HepG2 (cell line): Measurements from ENCODE around the gene TMEM256. TPM values are rescaled to one million over a fixed set of nuclear protein-coding genes. Genes with fewer than 3 reads are reported as not detected.

Experiments used
- BCL6 ChIP-seq: IDR thresholded peaks from 2 replicates; pipeline ENCODE4 v1.6.1; 2016; ENCODE audit warnings: missing genetic modification reagents, missing compliant biosample characterization
- CBX2 ChIP-seq, 2 experiments: fragments of 200-600 bp in 1 of 2; sonication (generic); formaldehyde crosslinking in 1 of 2; IDR thresholded peaks; 2 replicates each; pipeline versions ENCODE4 v1.7.0 to v1.8.1; 2018 to 2022; ENCODE audit warnings: low read depth in 2 of 2, low read length in 1 of 2, mild to moderate bottlenecking in 1 of 2, missing genetic modification reagents in 1 of 2
- DNMT3B ChIP-seq: conservative IDR thresholded peaks from 2 replicates; pipeline ENCODE4 v1.6.1; 2016; ENCODE audit warnings: missing biosample characterization, control low read depth
- HMG20A ChIP-seq: IDR thresholded peaks from 2 replicates; pipeline ENCODE4 v1.6.1; 2016; ENCODE audit warnings: borderline replicate concordance
- HNF4A ChIP-seq: sonication (generic); formaldehyde crosslinking; IDR thresholded peaks from 2 replicates; pipeline ENCODE4 v1.4.0; 2020; ENCODE audit warnings: missing genetic modification reagents
- KAT8 ChIP-seq: IDR thresholded peaks from 2 replicates; pipeline ENCODE4 v1.6.1; 2016; ENCODE audit warnings: missing genetic modification reagents, missing compliant biosample characterization
- NFYB ChIP-seq: sonication (generic); formaldehyde crosslinking; IDR thresholded peaks from 2 replicates; pipeline ENCODE4 v1.4.0; 2020; ENCODE audit warnings: missing genetic modification reagents
- POLR2A ChIP-seq, 2 experiments: IDR thresholded peaks; 2 replicates each; pipeline ENCODE4 v1.6.1; 2011; ENCODE audit warnings: low read depth in 2 of 2, low read length in 2 of 2, mild to moderate bottlenecking in 1 of 2, moderate library complexity in 1 of 2; ENCODE audit not compliant: insufficient read depth in 1 of 2
- RFX5 ChIP-seq: IDR thresholded peaks from 2 replicates; pipeline ENCODE4 v1.6.1; 2011; ENCODE audit warnings: low read depth, low read length, improper control_type of control experiment
- SNAI1 ChIP-seq: sonication (generic); formaldehyde crosslinking; IDR thresholded peaks from 2 replicates; pipeline ENCODE4 v1.5.0; 2020; ENCODE audit warnings: mild to moderate bottlenecking, missing genetic modification reagents, borderline replicate concordance
- SNAPC2 ChIP-seq: sonication (generic); formaldehyde crosslinking; IDR thresholded peaks from 2 replicates; pipeline ENCODE4 v1.8.1; 2022; ENCODE audit warnings: mild to moderate bottlenecking, missing genetic modification reagents
- SYNCRIP ChIP-seq: fragments of 200-400 bp; formaldehyde crosslinking; IDR thresholded peaks from 2 replicates; pipeline ENCODE4 v1.6.1; 2018; ENCODE audit warnings: mild to moderate bottlenecking, low read depth, low read length; ENCODE audit not compliant: insufficient read depth
- U2AF2 ChIP-seq: fragments of 200-400 bp; formaldehyde crosslinking; IDR thresholded peaks from 2 replicates; pipeline ENCODE4 v1.6.1; 2017; ENCODE audit warnings: low read depth, mild to moderate bottlenecking, low read length
- WIZ ChIP-seq: sonication (generic); formaldehyde crosslinking; IDR thresholded peaks from 2 replicates; pipeline ENCODE4 v1.5.1; 2020; ENCODE audit warnings: mild to moderate bottlenecking, missing genetic modification reagents
- ZBTB7A ChIP-seq: sonication (generic); formaldehyde crosslinking; IDR thresholded peaks from 2 replicates; pipeline ENCODE4 v1.8.0; 2022; ENCODE audit warnings: mild to moderate bottlenecking, missing genetic modification reagents
- ZNF232 ChIP-seq: sonication (generic); formaldehyde crosslinking; IDR thresholded peaks from 2 replicates; pipeline ENCODE4 v1.4.0; 2020; ENCODE audit warnings: missing genetic modification reagents, borderline replicate concordance
- ZNF282 ChIP-seq: fragments of 450-650 bp; IDR thresholded peaks from 2 replicates; pipeline ENCODE4 v1.6.1; 2018; ENCODE audit not compliant: partially characterized antibody
- ZNF430 ChIP-seq: sonication (generic); formaldehyde crosslinking; IDR thresholded peaks from 2 replicates; pipeline ENCODE4 v1.9.0; 2021; ENCODE audit warnings: mild to moderate bottlenecking, missing genetic modification reagents
- ZNF432 ChIP-seq: sonication (generic); formaldehyde crosslinking; IDR thresholded peaks from 2 replicates; pipeline ENCODE4 v1.5.0; 2020; ENCODE audit warnings: missing genetic modification reagents, mild to moderate bottlenecking, borderline replicate concordance
- ZNF460 ChIP-seq: sonication (generic); formaldehyde crosslinking; IDR thresholded peaks from 2 replicates; pipeline ENCODE4 v1.5.1; 2020; ENCODE audit warnings: missing genetic modification reagents, mild to moderate bottlenecking, borderline replicate concordance
- ZNF547 ChIP-seq: sonication (generic); formaldehyde crosslinking; IDR thresholded peaks from 2 replicates; pipeline ENCODE4 v1.5.1; 2020; ENCODE audit warnings: mild to moderate bottlenecking, missing genetic modification reagents
- ZNF580 ChIP-seq: IDR thresholded peaks from 2 replicates; pipeline ENCODE4 v1.6.1; 2016; ENCODE audit warnings: low read depth, borderline replicate concordance
- ZNF749 ChIP-seq: sonication (generic); formaldehyde crosslinking; IDR thresholded peaks from 2 replicates; pipeline ENCODE4 v1.8.0; 2022; ENCODE audit warnings: mild to moderate bottlenecking, missing genetic modification reagents, moderate library complexity, borderline replicate concordance
- ZNF770 ChIP-seq: sonication (generic); formaldehyde crosslinking; IDR thresholded peaks from 2 replicates; pipeline ENCODE4 v1.5.0; 2020; ENCODE audit warnings: mild to moderate bottlenecking, missing genetic modification reagents
- ZSCAN31 ChIP-seq: sonication (generic); formaldehyde crosslinking; IDR thresholded peaks from 2 replicates; pipeline ENCODE4 v1.5.0; 2020; ENCODE audit warnings: low read depth, mild to moderate bottlenecking, missing genetic modification reagents
- polyA plus RNA-seq, 8 experiments: library from polyadenylated mRNA; depleted of rRNA in 3 of 8; stranded (reverse) in 7 of 8; unstranded in 1 of 8; fragments of >200 nt; fragmentation: Illumina TruSeq in 4 of 8; extraction: Trizol in 4 of 8; gene quantifications; 2 replicates each; pipeline versions ENCODE4 v1.2.1 to v1.2.3, GENCODE V29; 2011 to 2016; ENCODE audit warnings: low read depth in 4 of 8, missing spikeins in 1 of 8, mixed read lengths in 1 of 8; ENCODE audit not compliant: insufficient read depth in 1 of 8
- total RNA-seq, 5 experiments: library from RNA; depleted of rRNA; stranded (reverse); fragments of >200 nt; fragmentation: Illumina TruSeq; extraction: Trizol; gene quantifications; 2 replicates each; pipeline ENCODE4 v1.2.3, GENCODE V29; 2016; ENCODE audit warnings: low read depth in 1 of 5
- TF ChIP-seq, protein P1 (sequence below): sonication (generic); formaldehyde crosslinking; IDR thresholded peaks from 2 replicates; pipeline ENCODE4 v1.4.0; 2020; ENCODE audit warnings: low read depth, missing genetic modification reagents

The TMEM256 gene
- total and polyA plus RNA-seq, 2 of the 13 experiments (the other 11 are each of a cell fraction or from before 2014, with no cell fraction given), result 231 to 252 TPM

- no peak for TF ChIP-seq SYNCRIP
- no peak for TF ChIP-seq RFX5
- no peak for TF ChIP-seq HMG20A (CRISPR knock-in tag)
- no peak for TF ChIP-seq WIZ (CRISPR knock-in tag)
- no peak for TF ChIP-seq ZBTB7A
- no peak for TF ChIP-seq SNAPC2
- no peak; the same call in 1 of the 2 replicates for TF ChIP-seq ZNF547
- TF ChIP-seq POLR2A (IDR thresholded peaks at IDR 0.05; ENCODE audit: insufficient read depth in 1 of 2, low read depth in 2 of 2, low read length in 2 of 2), result 0 out of 4 replicates have a peak, but pooled peaks of 1 of the 2 experiments have one; percentile 44
- TF ChIP-seq ZNF749, result 0 out of 2 replicates have a peak, but pooled peaks have one; percentile 14
- no peak for TF ChIP-seq ZNF282
- peak; percentile 4; the same call in 1 of the 2 replicates for TF ChIP-seq ZNF770 (CRISPR knock-in tag)
- TF ChIP-seq SNAI1 (CRISPR knock-in tag), result no peak
- no peak for TF ChIP-seq BCL6 (CRISPR knock-in tag)
- peak; percentile 34; the same call in 1 of the 2 replicates for TF ChIP-seq HNF4A (CRISPR knock-in tag)
- no peak for TF ChIP-seq KAT8 (CRISPR knock-in tag)
- TF ChIP-seq ZNF232 (CRISPR knock-in tag), result 0 out of 2 replicates have a peak, but pooled peaks have one; percentile 31
- TF ChIP-seq ZNF460 (CRISPR knock-in tag), result no peak
- no peak for TF ChIP-seq ZSCAN31
- peak; percentile 1; the same call in 1 of the 2 replicates for TF ChIP-seq NFYB (CRISPR knock-in tag)
- TF ChIP-seq, protein P1, sequence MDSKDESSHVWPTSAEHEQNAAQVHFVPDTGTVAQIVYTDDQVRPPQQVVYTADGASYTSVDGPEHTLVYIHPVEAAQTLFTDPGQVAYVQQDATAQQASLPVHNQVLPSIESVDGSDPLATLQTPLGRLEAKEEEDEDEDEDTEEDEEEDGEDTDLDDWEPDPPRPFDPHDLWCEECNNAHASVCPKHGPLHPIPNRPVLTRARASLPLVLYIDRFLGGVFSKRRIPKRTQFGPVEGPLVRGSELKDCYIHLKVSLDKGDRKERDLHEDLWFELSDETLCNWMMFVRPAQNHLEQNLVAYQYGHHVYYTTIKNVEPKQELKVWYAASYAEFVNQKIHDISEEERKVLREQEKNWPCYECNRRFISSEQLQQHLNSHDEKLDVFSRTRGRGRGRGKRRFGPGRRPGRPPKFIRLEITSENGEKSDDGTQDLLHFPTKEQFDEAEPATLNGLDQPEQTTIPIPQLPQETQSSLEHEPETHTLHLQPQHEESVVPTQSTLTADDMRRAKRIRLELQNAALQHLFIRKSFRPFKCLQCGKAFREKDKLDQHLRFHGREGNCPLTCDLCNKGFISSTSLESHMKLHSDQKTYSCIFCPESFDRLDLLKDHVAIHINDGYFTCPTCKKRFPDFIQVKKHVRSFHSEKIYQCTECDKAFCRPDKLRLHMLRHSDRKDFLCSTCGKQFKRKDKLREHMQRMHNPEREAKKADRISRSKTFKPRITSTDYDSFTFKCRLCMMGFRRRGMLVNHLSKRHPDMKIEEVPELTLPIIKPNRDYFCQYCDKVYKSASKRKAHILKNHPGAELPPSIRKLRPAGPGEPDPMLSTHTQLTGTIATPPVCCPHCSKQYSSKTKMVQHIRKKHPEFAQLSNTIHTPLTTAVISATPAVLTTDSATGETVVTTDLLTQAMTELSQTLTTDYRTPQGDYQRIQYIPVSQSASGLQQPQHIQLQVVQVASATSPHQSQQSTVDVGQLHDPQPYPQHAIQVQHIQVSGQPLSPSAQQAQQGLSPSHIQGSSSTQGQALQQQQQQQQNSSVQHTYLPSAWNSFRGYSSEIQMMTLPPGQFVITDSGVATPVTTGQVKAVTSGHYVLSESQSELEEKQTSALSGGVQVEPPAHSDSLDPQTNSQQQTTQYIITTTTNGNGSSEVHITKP (CRISPR knock-in tag), result peak; percentile 2; the same call in 1 of the 2 replicates
- TF ChIP-seq ZNF432 (CRISPR knock-in tag), result no peak
- TF ChIP-seq CBX2 (IDR thresholded peaks at IDR 0.05; ENCODE audit: low read depth, low read length), result no peak
- no peak for TF ChIP-seq CBX2 (CRISPR knock-in tag; IDR thresholded peaks at IDR 0.05; ENCODE audit: low read depth)
- TF ChIP-seq ZNF430, result peak; percentile 41; the same call in 1 of the 2 replicates
- no peak for TF ChIP-seq DNMT3B (CRISPR knock-in tag)
- no peak for TF ChIP-seq U2AF2
- no peak for TF ChIP-seq ZNF580 (CRISPR knock-in tag)
Observed at GRCh38 chr17:7445619-7445968, 41.7 kb upstream of the TMEM256 start (continued).
